ENCODE data around the gene ABCC6.
"Not testable (repeated sequence)": the region's sequence is repeated elsewhere in the genome, so short reads cannot be mapped to it uniquely, and the experiment has no call there.

- TF ChIP-seq CTCF (IDR thresholded peaks at IDR 0.05; ENCODE audit: poor library complexity, severe bottlenecking); RAD21 (conservative IDR thresholded peaks at IDR 0.05); TAF1 (IDR thresholded peaks at IDR 0.05; ENCODE audit: low read depth); POLR2AphosphoS5 (IDR thresholded peaks at IDR 0.05); EP300 (conservative IDR thresholded peaks at IDR 0.05; ENCODE audit: poor library complexity, severe bottlenecking); EZH2 (IDR thresholded peaks at IDR 0.05; ENCODE audit: borderline replicate concordance, insufficient read depth, low read length, poor library complexity, severe bottlenecking); MXI1 (conservative IDR thresholded peaks at IDR 0.05; ENCODE audit: poor library complexity, severe bottlenecking): not testable (repeated sequence)
Observed at GRCh38 chr16:16237071-16237470, 13.8 kb upstream of the ABCC6 start.

Data from neural cell (in vitro differentiated cells).